Heart left ventricle (tissue), 13 donors: ENCODE data around the gene SOST.

Source experiments
- CTCF ChIP-seq, 12 donors: fragments of 200-600 bp; sonication (generic) in 4 of 12; IDR thresholded peaks; one replicate each; pipeline versions ENCODE4 v1.5.0 to v1.8.0; 2018 to 2022; ENCODE audit warnings: antibody characterized with exemption in 12 of 12, mild to moderate bottlenecking in 5 of 12
- POLR2A ChIP-seq, 2 donors: fragments of 450-650 bp; IDR thresholded peaks; one replicate each; pipeline ENCODE4 v1.6.1; 2017; ENCODE audit warnings: antibody characterized with exemption in 2 of 2, mild to moderate bottlenecking in 2 of 2, moderate library complexity in 2 of 2
- donor health status: ischemic (EF 13 %, LVEDD 7.1; RV severe dilation, severe dysfunction).
- donor health status: DM: no; HTN: yes; CAD: no.
- donor health status: DM: no; HTN: no; CAD: no.
- donor health status: ischemic (EF 25% LVEDD 6.9; RV normal size, moderate dysfunction).
- donor health status: ischemic (EF 25% LVEDD 5.7; RV mildly dilated, moderate dysfunction).
- donor health status: ischemic (EF 35%, LVEDD 5.7; RV mildly dilated, moderate dysfunction).
- donor health status: nonischemic (EF 11% LVEDD 7.7; RV severe dilation, severe dysfunction).
- donor health status: DM: yes; HTN: yes; CAD: no.
- donor health status: PGD.
- donor health status: ischemic (EF 29% LVEDD 5.4; RV normal size, mild dysfunction).
- donor health status: nonischemic (EF 23%, LVEDD 6.1; RV moderate dilation, normal function).

GRCh38 chr17:43741636-43742035, 17.0 kb downstream of the SOST start:
- TF ChIP-seq CTCF (IDR thresholded peaks at IDR 0.05) (no peak), POLR2A (IDR thresholded peaks at IDR 0.05) (no peak)
